SK-N-SH (cell line): Measurements from ENCODE around the gene KAT6B. TPM values are rescaled to one million over a fixed set of nuclear protein-coding genes. Genes with fewer than 3 reads are reported as not detected.
"Not testable (repeated sequence)": the region's sequence is repeated elsewhere in the genome, so short reads cannot be mapped to it uniquely, and the experiment has no call there.

ENCODE experiments used
- CTCF ChIA-PET: fragments of 300-600, 350-600 bp; formaldehyde crosslinking; extraction: SDS; loops from one replicate; lab custom pipeline; 2021; lab: Yijun Ruan, JAX
- POLR2A ChIA-PET: fragments of 350-600 bp; sonication (Branson Sonifier 250); formaldehyde crosslinking; extraction: SDS; loops from one replicate; lab custom pipeline; 2020; ENCODE audit warnings: antibody characterized with exemption, inconsistent platforms; lab: Yijun Ruan, JAX
- DNase-seq: peaks from one replicate; pipeline ENCODE4 v3.0.0; 2012
- H2AFZ ChIP-seq: fragments of 200-600 bp; sonication (generic); 2 replicates; pipeline ENCODE4 v1.8.1; 2016; ENCODE audit warnings: antibody characterized with exemption, mild to moderate bottlenecking, low read depth
- H3F3A ChIP-seq: fragments of 200-600 bp; sonication (generic); replicated peaks from 2 replicates; pipeline ENCODE3; 2016; ENCODE audit warnings: antibody characterized with exemption, mild to moderate bottlenecking; ENCODE audit not compliant: insufficient read depth
- H3K27ac ChIP-seq, 2 experiments: fragments of 200-500 bp in 1 of 2; fragments of 200-600 bp in 1 of 2; sonication (Bioruptor generic) in 1 of 2; sonication (generic), shearing (Covaris generic) in 1 of 2; 2 replicates each; pipeline versions ENCODE4 v1.5.1 to v1.6.1; 2014 to 2016; ENCODE audit warnings: low read depth in 2 of 2, inconsistent platforms in 1 of 2, low read length in 1 of 2, mild to moderate bottlenecking in 1 of 2, mixed read lengths in 1 of 2
- H3K27me3 ChIP-seq: fragments of 200-600 bp; sonication (generic), shearing (Covaris generic); 2 replicates; pipeline ENCODE4 v1.6.1; 2016; ENCODE audit warnings: mixed run types; ENCODE audit not compliant: insufficient read depth
- H3K36me3 ChIP-seq, 2 experiments: fragments of 200-500 bp in 1 of 2; fragments of 200-600 bp in 1 of 2; sonication (Bioruptor generic) in 1 of 2; sonication (generic) in 1 of 2; replicated peaks in 1 of 2; 2 replicates each; pipeline versions ENCODE3 to v1.5.1; 2014 to 2016; ENCODE audit warnings: low read length in 1 of 2, mild to moderate bottlenecking in 1 of 2; ENCODE audit not compliant: insufficient read depth in 2 of 2, control insufficient read depth in 1 of 2
- H3K4me1 ChIP-seq, 2 experiments: fragments of 200-500 bp in 1 of 2; fragments of 200-600 bp in 1 of 2; sonication (Bioruptor generic) in 1 of 2; sonication (generic), shearing (Covaris generic) in 1 of 2; 2 replicates each; pipeline versions ENCODE4 v1.5.1 to v1.6.1; 2014 to 2016; ENCODE audit warnings: low read depth in 1 of 2, low read length in 1 of 2, mixed run types in 1 of 2; ENCODE audit not compliant: insufficient read depth in 2 of 2, control insufficient read depth in 1 of 2
- H3K4me2 ChIP-seq: fragments of 200-600 bp; sonication (generic), shearing (Covaris generic); 2 replicates; pipeline ENCODE4 v1.6.1; 2017; ENCODE audit warnings: mixed run types
- H3K4me3 ChIP-seq, 2 experiments: fragments of 200-500 bp in 1 of 2; fragments of 200-600 bp in 1 of 2; sonication (Bioruptor generic) in 1 of 2; sonication (generic), shearing (Covaris generic) in 1 of 2; 2 replicates each; pipeline versions ENCODE4 v1.5.1 to v1.8.1; 2014 to 2016; ENCODE audit warnings: low read depth in 2 of 2, inconsistent platforms in 1 of 2, low read length in 1 of 2, mild to moderate bottlenecking in 1 of 2, mixed read lengths in 1 of 2, moderate library complexity in 1 of 2
- H3K79me2 ChIP-seq: fragments of 200-600 bp; sonication (generic); 2 replicates; pipeline ENCODE4 v1.8.1; 2017; ENCODE audit warnings: mild to moderate bottlenecking; ENCODE audit not compliant: insufficient read depth
- H3K9ac ChIP-seq: fragments of 200-600 bp; sonication (generic); 2 replicates; pipeline ENCODE4 v1.6.1; 2017; ENCODE audit warnings: mixed run types
- H3K9me2 ChIP-seq: fragments of 200-600 bp; sonication (generic); 2 replicates; pipeline ENCODE4 v1.6.1; 2017; ENCODE audit warnings: mixed run types
- H3K9me3 ChIP-seq: fragments of 200-600 bp; sonication (generic); 2 replicates; pipeline ENCODE4 v1.6.1; 2017; ENCODE audit warnings: mixed run types, mild to moderate bottlenecking, moderate library complexity
- H4K20me1 ChIP-seq: fragments of 200-600 bp; sonication (generic); 2 replicates; pipeline ENCODE4 v1.6.1; 2017; ENCODE audit warnings: mild to moderate bottlenecking, mixed run types; ENCODE audit not compliant: insufficient read depth
- EZH2phosphoT487 ChIP-seq: fragments of 200-600 bp; sonication (generic); IDR thresholded peaks from 2 replicates; pipeline ENCODE4 v1.6.1; 2017; ENCODE audit warnings: low read depth, mixed run types, mild to moderate bottlenecking, antibody characterized with exemption, moderate library complexity, borderline replicate concordance
- GABPA ChIP-seq: IDR thresholded peaks from 2 replicates; pipeline ENCODE4 v1.4.0; 2012; ENCODE audit warnings: low read depth, mild to moderate bottlenecking
- GATA2 ChIP-seq: sonication (generic); formaldehyde crosslinking; IDR thresholded peaks from 2 replicates; pipeline ENCODE4 v1.5.0; 2020; ENCODE audit warnings: mild to moderate bottlenecking, missing genetic modification reagents
- JUND ChIP-seq: IDR thresholded peaks from 2 replicates; pipeline ENCODE4 v1.4.0; 2012
- NFIC ChIP-seq: IDR thresholded peaks from 2 replicates; pipeline ENCODE4 v1.4.0; 2012; ENCODE audit warnings: borderline replicate concordance
- NRF1 ChIP-seq: IDR thresholded peaks from 2 replicates; pipeline ENCODE4 v1.6.1; 2012; ENCODE audit warnings: low read depth, mild to moderate bottlenecking, low read length
- RCOR1 ChIP-seq: fragments of 150-350 bp; IDR thresholded peaks from 2 replicates; pipeline ENCODE4 v1.6.1; 2017; ENCODE audit warnings: antibody characterized with exemption, low read length
- RFX5 ChIP-seq: IDR thresholded peaks from 2 replicates; pipeline ENCODE4 v1.6.1; 2012; ENCODE audit warnings: mild to moderate bottlenecking, improper control_type of control experiment, low read length
- SIN3A ChIP-seq: IDR thresholded peaks from 2 replicates; pipeline ENCODE4 v1.6.1; 2012; ENCODE audit warnings: low read depth, mild to moderate bottlenecking, low read length, moderate library complexity, borderline replicate concordance
- SMC3 ChIP-seq: IDR thresholded peaks from 2 replicates; pipeline ENCODE4 v1.6.1; 2012; ENCODE audit warnings: low read depth, low read length, improper control_type of control experiment
- TCF12 ChIP-seq: IDR thresholded peaks from 2 replicates; pipeline ENCODE4 v1.4.0; 2012
- WGBS: methylation state at CpG from one replicate; pipeline ENCODE4 v1.1.6; 2017; ENCODE audit warnings: low lambda C conversion rate; 5-methylcytosine and 5-hydroxymethylcytosine counted together
- polyA plus RNA-seq, 3 experiments: library from polyadenylated mRNA; depleted of rRNA; stranded (reverse); fragments of >200 nt; gene quantifications; 2 replicates each; pipeline ENCODE4 v1.2.3, GENCODE V29; 2012
- TF ChIP-seq, protein P1 (sequence below): IDR thresholded peaks from 2 replicates; pipeline ENCODE4 v1.4.0; 2012; ENCODE audit warnings: low read depth, borderline replicate concordance
- TF ChIP-seq, protein P2 (sequence below): IDR thresholded peaks from 2 replicates; pipeline ENCODE4 v1.4.0; 2012; ENCODE audit warnings: low read depth
- TF ChIP-seq, protein P3 (sequence below): IDR thresholded peaks from 2 replicates; pipeline ENCODE4; 2012
- TF ChIP-seq, protein P4 (sequence below): fragments of 150-350 bp; IDR thresholded peaks from 2 replicates; pipeline ENCODE4 v1.6.1; 2017; ENCODE audit warnings: antibody characterized with exemption, low read length, low read depth, borderline replicate concordance

The KAT6B gene
- polyA plus RNA-seq, 1 of the 3 experiments (the other 2 are of a cell fraction): 4.3 TPM

DNA sequence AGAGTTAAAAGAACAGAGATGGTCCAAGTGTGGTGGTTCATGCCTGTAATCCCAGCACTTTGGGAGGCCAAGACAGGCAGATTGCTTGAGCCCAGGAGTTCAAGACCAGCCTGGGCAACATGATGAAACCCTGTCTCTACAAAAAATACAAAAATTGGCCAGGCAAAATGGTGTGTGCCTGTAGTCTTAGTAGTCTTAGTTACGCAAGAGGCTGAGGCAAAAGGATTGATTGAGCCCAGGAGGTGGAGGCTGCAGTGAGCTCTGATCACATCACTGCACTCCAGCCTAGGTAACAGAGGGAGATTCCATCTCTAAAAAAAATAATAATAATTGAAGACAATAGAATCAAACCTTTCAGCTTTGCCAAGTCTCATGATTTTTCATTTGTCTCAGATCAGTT is 33.2 kb upstream of the KAT6B start:
- POLR2A ChIA-PET, H3K9ac ChIP-seq, H2AFZ ChIP-seq, H3F3A ChIP-seq, H3K4me1 ChIP-seq, H3K4me3 ChIP-seq, H4K20me1 ChIP-seq, H3K9me3 ChIP-seq, H3K4me2 ChIP-seq, DNase-seq, H3K27me3 ChIP-seq, H3K36me3 ChIP-seq, H3K9me2 ChIP-seq, H3K27ac ChIP-seq, CTCF ChIA-PET, H3K79me2 ChIP-seq: not testable (repeated sequence)
- WGBS: 87% methylated on average over 1 of the region's 1 CpG

DNA sequence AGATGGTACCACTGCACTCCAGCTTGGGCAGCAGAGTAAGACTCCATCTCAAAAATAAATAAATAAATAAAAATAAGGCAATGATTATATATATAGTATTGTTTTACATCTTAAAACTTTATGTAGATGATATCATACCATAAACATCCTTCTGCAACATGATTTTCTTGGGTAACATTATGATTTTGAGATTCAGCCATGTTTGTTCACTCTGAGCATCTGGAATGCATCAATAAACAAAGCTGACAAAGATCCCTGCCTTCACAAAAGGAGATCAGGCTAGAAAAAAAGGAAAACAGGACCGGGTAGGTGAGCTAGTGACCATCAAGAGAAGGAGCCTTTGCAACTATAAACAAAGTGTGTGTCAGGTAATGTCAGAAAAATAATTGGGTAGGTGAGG is 31.9 kb upstream of the KAT6B start:
- H3K4me1 ChIP-seq: no peaks in the 10 kb centered on the region
- no peaks in the 10 kb centered on the region for H3K36me3 ChIP-seq
- no peak for TF ChIP-seq GATA2
- TF ChIP-seq, protein P1, sequence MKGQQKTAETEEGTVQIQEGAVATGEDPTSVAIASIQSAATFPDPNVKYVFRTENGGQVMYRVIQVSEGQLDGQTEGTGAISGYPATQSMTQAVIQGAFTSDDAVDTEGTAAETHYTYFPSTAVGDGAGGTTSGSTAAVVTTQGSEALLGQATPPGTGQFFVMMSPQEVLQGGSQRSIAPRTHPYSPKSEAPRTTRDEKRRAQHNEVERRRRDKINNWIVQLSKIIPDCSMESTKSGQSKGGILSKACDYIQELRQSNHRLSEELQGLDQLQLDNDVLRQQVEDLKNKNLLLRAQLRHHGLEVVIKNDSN: no peak
- TF ChIP-seq, protein P2, sequence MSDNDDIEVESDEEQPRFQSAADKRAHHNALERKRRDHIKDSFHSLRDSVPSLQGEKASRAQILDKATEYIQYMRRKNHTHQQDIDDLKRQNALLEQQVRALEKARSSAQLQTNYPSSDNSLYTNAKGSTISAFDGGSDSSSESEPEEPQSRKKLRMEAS: no peak
- no peak for TF ChIP-seq SIN3A
- TF ChIP-seq TCF12: no peak
- TF ChIP-seq JUND: no peak
- no peak for TF ChIP-seq RFX5
- TF ChIP-seq NRF1: no peak
- TF ChIP-seq EZH2phosphoT487: no peak
- TF ChIP-seq, protein P3, sequence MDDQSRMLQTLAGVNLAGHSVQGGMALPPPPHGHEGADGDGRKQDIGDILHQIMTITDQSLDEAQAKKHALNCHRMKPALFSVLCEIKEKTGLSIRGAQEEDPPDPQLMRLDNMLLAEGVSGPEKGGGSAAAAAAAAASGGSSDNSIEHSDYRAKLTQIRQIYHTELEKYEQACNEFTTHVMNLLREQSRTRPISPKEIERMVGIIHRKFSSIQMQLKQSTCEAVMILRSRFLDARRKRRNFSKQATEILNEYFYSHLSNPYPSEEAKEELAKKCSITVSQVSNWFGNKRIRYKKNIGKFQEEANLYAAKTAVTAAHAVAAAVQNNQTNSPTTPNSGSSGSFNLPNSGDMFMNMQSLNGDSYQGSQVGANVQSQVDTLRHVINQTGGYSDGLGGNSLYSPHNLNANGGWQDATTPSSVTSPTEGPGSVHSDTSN: no peak
- no peak for TF ChIP-seq RCOR1
- TF ChIP-seq, protein P4, sequence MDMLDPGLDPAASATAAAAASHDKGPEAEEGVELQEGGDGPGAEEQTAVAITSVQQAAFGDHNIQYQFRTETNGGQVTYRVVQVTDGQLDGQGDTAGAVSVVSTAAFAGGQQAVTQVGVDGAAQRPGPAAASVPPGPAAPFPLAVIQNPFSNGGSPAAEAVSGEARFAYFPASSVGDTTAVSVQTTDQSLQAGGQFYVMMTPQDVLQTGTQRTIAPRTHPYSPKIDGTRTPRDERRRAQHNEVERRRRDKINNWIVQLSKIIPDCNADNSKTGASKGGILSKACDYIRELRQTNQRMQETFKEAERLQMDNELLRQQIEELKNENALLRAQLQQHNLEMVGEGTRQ: no peak
- TF ChIP-seq SMC3: no peak
- TF ChIP-seq GABPA: no peak
- TF ChIP-seq NFIC: no peak
- H3K9me2 ChIP-seq: no peaks in the 10 kb centered on the region
- H4K20me1 ChIP-seq: no peaks in the 10 kb centered on the region
- no peaks in the 10 kb centered on the region for H3K27me3 ChIP-seq
- H3K9me3 ChIP-seq: no peaks in the 10 kb centered on the region
- 55% methylated on average over 1 of the region's 1 CpG for whole genome bisulfite sequencing
- ChIA-PET POLR2A (no interaction called here), CTCF (no interaction called here)
- H3K27ac ChIP-seq: no peak overlapping the region
- no peaks in the 10 kb centered on the region for H3K79me2 ChIP-seq
- no peaks in the 10 kb centered on the region for H3F3A ChIP-seq
- H3K4me3 ChIP-seq: no peak overlapping the region
- no peak for DNase-seq
- no peak overlapping the region for H3K9ac ChIP-seq
- H3K4me2 ChIP-seq: no peak overlapping the region
- H2AFZ ChIP-seq: no peak overlapping the region
